Right lobe of liver (tissue), 6 donors: ENCODE measurements around the gene TSFM. TPM values are rescaled to one million over a fixed set of nuclear protein-coding genes. Genes with fewer than 3 reads are reported as not detected.

Experiments used
- ATAC-seq, 4 donors: fragments of 200-7000 bp; cut with Tn5 transposase; one replicate each; pipeline ENCODE4 v1.9.1; 2020; ENCODE audit warnings: mild to moderate bottlenecking in 4 of 4, moderate library complexity in 4 of 4
- DNase-seq, 3 donors: peaks; one replicate each; pipeline ENCODE4 v3.0.0-alpha.2; 2020
- H3K27ac ChIP-seq, 3 donors: fragments of 200-600 bp; one replicate each; pipeline ENCODE4 v1.8.0; 2022
- H3K27me3 ChIP-seq, 2 donors: fragments of 200-600 bp; one replicate each; pipeline ENCODE4 v1.8.0; 2022
- H3K36me3 ChIP-seq, 4 donors: fragments of 200-600 bp; sonication (generic) in 1 of 4; one replicate each; pipeline versions ENCODE4 v1.5.1 to v1.8.0; 2017 to 2022; ENCODE audit warnings: control low read depth in 1 of 4
- H3K4me1 ChIP-seq, 4 donors: fragments of 200-600 bp; sonication (generic) in 1 of 4; one replicate each; pipeline versions ENCODE4 v1.5.1 to v1.8.0; 2017 to 2022; ENCODE audit warnings: control low read depth in 1 of 4
- H3K4me3 ChIP-seq, 3 donors: fragments of 200-600 bp; one replicate each; pipeline ENCODE4 v1.8.0; 2022
- H3K9me3 ChIP-seq, 4 donors: fragments of 200-600 bp; sonication (generic) in 1 of 4; one replicate each; pipeline versions ENCODE4 v1.5.1 to v1.8.0; 2017 to 2022; ENCODE audit warnings: control low read depth in 1 of 4
- POLR2A ChIP-seq: fragments of 450-650 bp; IDR thresholded peaks from one replicate; pipeline ENCODE4 v1.6.1; 2017; ENCODE audit warnings: antibody characterized with exemption, mild to moderate bottlenecking
- WGBS: methylation state at CpG from one replicate; pipeline ENCODE4 v1.1.6; 2018; ENCODE audit warnings: low coverage, low lambda C conversion rate; ENCODE audit not compliant: insufficient coverage; ENCODE audit errors: missing lambda C conversion rate; 5-methylcytosine and 5-hydroxymethylcytosine counted together
- intact Hi-C, 2 donors: fragments of 100-400 bp; cut with DNase I; formaldehyde crosslinking; loops; one replicate each; pipeline versions ENCODE4 v1.11.2 to v1.14.1; 2022
- total RNA-seq, 6 experiments: library from RNA; depleted of rRNA in 2 of 6; stranded (reverse); fragments of >200 nt in 2 of 6; fragmentation: NEBNext Ultra II Directional in 3 of 6; extraction: Animal tissue kit (Norgen Biotek cat#: 25700) in 3 of 6; gene quantifications; one replicate each; pipeline versions ENCODE4 v1.1.0 to v1.2.4, GENCODE V29; 2016 to 2023
- TF ChIP-seq, protein P1 (sequence below), 4 donors: fragments of 200-600 bp in 3 of 4; fragments of 450-650 bp in 1 of 4; IDR thresholded peaks; one replicate each; pipeline versions ENCODE4 v1.5.1 to v1.8.0; 2016 to 2022; ENCODE audit warnings: antibody characterized with exemption in 4 of 4, mild to moderate bottlenecking in 2 of 4
- donor health status: DM: no; HTN: yes; CAD: no.
- donor health status: DM: no; HTN: no; CAD: no.
- donor health status: DM: no; HTN: no; CAD: no.
- donor health status: DM: no; HTN: yes; CAD: no.
- donor health status: DM: no; HTN: yes; CAD: no.

The TSFM gene
- total RNA-seq, 6 experiments from 2014 or later: 25.6 to 40.2 (median 30.9) TPM

DNA sequence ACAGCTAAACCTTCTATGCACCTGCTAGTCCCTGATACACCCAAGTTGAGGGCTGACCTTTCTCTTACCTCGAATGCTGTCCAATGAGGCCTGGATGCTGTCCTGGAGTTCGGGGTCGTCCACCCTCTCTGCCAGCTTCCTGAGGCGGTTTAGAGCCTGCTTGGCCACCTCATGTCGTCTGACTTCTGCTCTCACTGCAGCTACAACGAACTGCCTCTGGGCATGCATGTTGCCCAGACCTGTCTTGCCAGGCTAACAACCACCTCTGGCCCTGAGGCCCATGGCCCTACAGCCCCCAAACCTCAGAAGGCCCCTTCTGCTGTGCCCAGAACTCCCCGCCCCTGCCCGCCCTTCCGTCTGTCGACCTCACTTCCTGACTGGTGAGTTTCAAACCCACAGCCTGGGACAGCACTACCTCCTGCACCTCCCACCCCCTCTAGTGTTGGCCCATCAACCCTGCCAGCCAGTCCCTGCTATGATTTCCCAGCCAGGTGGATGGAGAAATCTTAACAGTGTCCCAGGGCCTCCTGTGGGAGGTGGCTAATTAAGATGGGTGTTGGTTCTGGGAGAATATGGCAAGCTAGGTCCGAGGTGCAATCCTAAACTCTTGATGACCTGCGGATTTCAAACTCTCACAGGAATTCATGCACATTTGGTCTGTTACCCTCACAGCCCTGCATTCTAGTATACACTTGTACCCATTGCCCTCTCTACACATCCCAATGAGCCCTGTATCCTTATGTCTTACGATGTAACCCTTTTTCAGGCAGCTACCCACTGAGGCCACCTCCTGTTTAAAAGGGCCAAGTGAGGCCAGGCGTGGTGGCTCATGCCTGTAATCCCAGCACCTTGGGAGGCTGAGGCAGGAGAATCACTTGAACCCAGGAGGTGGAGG, 40.5 kb upstream of the TSFM start:
- Histone ChIP-seq H3K36me3 (peaks cover 0 to 7% (median 2%) of the 10 kb centered on the region in 4 donors), H3K4me1 (peaks cover 0 to 21% (median 5%) of the 10 kb centered on the region in 4 donors), H3K27me3 (peaks cover 0 to 13% of the 10 kb centered on the region in 2 donors), H3K27ac (peak overlapping the region in 1 of 3 donors; percentile 22), H3K9me3 (no peaks in the 10 kb centered on the region), H3K4me3 (peak overlapping the region in 1 of 3 donors; percentile 13)
- no peak for ATAC-seq
- WGBS: 43% methylated on average over 9 of the region's 14 CpGs
- intact Hi-C loops: no loop called here
- TF ChIP-seq, protein P1, sequence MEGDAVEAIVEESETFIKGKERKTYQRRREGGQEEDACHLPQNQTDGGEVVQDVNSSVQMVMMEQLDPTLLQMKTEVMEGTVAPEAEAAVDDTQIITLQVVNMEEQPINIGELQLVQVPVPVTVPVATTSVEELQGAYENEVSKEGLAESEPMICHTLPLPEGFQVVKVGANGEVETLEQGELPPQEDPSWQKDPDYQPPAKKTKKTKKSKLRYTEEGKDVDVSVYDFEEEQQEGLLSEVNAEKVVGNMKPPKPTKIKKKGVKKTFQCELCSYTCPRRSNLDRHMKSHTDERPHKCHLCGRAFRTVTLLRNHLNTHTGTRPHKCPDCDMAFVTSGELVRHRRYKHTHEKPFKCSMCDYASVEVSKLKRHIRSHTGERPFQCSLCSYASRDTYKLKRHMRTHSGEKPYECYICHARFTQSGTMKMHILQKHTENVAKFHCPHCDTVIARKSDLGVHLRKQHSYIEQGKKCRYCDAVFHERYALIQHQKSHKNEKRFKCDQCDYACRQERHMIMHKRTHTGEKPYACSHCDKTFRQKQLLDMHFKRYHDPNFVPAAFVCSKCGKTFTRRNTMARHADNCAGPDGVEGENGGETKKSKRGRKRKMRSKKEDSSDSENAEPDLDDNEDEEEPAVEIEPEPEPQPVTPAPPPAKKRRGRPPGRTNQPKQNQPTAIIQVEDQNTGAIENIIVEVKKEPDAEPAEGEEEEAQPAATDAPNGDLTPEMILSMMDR (IDR thresholded peaks at IDR 0.05): peak in 2 of 4 donors; percentile 11 to 13
- no peak for TF ChIP-seq POLR2A
- peak in 1 of 3 donors; percentile 63 for DNase-seq

DNA sequence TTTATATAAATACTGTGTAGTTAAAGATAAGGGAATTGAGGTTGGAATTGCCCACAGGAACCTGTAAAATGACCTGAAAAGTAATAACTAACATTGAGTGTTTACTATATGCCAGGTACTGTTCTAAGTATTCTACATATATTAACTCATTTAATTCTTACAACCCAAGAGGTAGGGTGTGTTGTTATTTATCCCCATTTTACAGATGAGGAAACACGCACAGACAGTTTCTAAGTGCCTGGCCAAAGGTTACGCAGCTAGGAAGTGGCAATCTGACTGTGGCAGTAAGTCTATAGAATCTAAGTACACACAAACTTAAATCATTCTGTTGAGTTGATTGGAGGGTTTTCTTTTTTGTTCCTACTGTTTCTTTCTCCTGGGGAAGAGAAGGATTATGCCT, 38.8 kb upstream of the TSFM start:
- 68% methylated on average over 2 of the region's 2 CpGs for WGBS
- Histone ChIP-seq H3K27me3 (no peaks in the 10 kb centered on the region), H3K4me1 (peaks cover 0 to 8% (median 0%) of the 10 kb centered on the region in 4 donors), H3K9me3 (no peaks in the 10 kb centered on the region), H3K36me3 (peaks cover 0 to 22% (median 12%) of the 10 kb centered on the region in 4 donors), H3K27ac (no peak overlapping the region), H3K4me3 (no peak overlapping the region)
- no peak for TF ChIP-seq POLR2A
- TF ChIP-seq, protein P1 (IDR thresholded peaks at IDR 0.05): no peak
- DNase-seq (no peak), ATAC-seq (no peak)
- intact Hi-C loops: no loop called here

DNA sequence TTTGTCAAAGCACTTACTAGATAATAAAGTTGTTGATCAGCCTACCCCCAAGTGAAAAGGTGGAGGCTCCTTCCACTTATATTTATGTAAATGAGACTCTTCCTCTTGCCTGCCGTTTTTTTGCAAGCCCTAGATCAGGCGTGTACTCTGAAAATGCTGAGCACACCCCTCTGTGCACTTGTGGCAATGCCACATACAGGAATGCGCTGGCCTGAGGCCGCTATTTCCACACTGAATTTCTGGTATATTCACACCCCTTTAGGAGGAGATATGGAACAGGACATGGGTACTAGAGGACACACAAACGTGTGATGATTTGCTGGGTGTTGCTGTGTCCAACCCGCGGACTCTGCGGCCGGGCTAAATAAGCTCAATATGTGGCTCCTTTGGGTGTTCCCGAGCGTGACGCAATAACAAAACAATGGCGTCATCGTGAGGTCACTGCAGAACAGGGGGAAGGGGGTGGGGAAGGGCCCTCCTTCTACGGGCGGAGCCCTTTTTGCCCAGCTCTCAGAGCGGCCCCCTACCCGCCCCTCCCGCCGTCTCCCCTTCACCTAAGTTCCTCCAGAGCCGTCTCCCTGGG, 38.3 kb upstream of the TSFM start:
- H3K27ac ChIP-seq: peak overlapping the region; percentile 76 to 94 (median 93)
- peak; percentile 62 to 75 (median 72) for DNase-seq
- H3K36me3 ChIP-seq: peaks cover 0 to 25% (median 13%) of the 10 kb centered on the region in 4 donors
- ATAC-seq: peak; percentile 57 to 67 (median 60)
- 13% methylated on average over 18 of the region's 21 CpGs for WGBS
- H3K4me3 ChIP-seq: peak overlapping the region; percentile 73 to 82 (median 78)
- peaks cover 0 to 8% (median 0%) of the 10 kb centered on the region in 4 donors for H3K4me1 ChIP-seq
- TF ChIP-seq, protein P1 (IDR thresholded peaks at IDR 0.05): no peak
- no peak for TF ChIP-seq POLR2A
- H3K27me3 ChIP-seq: no peaks in the 10 kb centered on the region
- no peaks in the 10 kb centered on the region for H3K9me3 ChIP-seq
- intact Hi-C loops: no loop called here

DNA sequence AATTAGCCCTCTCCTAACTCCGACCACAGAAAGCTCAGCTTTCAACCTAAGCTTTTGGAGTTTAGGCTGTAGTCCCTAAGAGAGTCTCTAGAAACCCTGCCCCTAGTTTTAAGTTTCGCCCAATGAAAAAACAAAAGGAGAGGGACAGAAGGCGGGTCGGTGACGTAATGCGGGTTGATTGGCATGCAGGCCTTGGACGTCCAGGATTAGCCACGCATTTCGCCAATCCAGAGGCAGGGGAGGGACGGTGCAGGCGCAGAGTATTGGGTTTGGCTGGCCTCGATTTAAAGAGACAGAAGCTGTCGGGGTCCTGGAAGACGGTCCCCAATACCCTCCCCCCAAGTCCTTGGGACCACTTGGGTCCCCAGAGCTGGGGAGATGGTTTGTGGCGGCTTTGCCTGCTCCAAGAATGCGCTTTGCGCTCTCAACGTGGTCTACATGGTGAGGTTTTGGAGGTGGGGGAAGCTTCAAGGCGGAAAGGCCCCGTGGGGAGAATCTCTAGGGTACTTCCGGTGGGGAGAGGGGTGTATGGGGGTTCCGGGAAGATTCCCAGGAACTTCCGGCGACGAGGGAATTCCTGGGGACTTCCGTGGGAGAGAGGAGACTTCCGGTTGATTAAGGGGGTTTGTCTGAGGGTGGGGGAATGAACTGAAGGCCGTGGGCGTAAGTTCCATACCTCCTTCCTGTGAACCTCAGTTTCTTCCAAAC, 37.7 kb upstream of the TSFM start, which contains the start of gene TSPAN31:
TSS of gene TSPAN31 (plus strand) at position 263 of the 708 bp plus-strand sequence. CDS start at position 379, 116 bp downstream.
- under 1% methylated on average over 22 of the region's 29 CpGs for WGBS
- Histone ChIP-seq H3K27me3 (no peaks in the 10 kb centered on the region), H3K27ac (peak within 1 kb of the TSS; percentile 76 to 94 (median 93)), H3K36me3 (peaks cover 0 to 25% (median 13%) of the 10 kb centered on the region in 4 donors), H3K4me1 (peaks cover 0 to 8% (median 0%) of the 10 kb centered on the region in 4 donors), H3K4me3 (peak within 1 kb of the TSS; percentile 73 to 82 (median 78)), H3K9me3 (no peaks in the 10 kb centered on the region)
- peak; percentile 91 to 96 (median 95) for ATAC-seq
- intact Hi-C loops: no loop called here
- peak; percentile 56 for TF ChIP-seq POLR2A
- TF ChIP-seq, protein P1 (IDR thresholded peaks at IDR 0.05): no peak
- DNase-seq: peak; percentile 96 to 98 (median 97)
